ENCODE measurements around the gene RGS13. TPM values are rescaled to one million over a fixed set of nuclear protein-coding genes. Genes with fewer than 3 reads are reported as not detected.

RGS13 gene
- polyA plus RNA-seq (2012; ENCODE audit: insufficient read depth, insufficient read length, low read depth), result 0.32 TPM

GRCh38 chr1:192635939-192636338, at the start of gene RGS13:
Gene RGS13 (plus strand): TSS chr1:192636147. CDS start chr1:192644335, 8,188 bp downstream.
- peaks cover 14% of the 10 kb centered on the region for H3K4me1 ChIP-seq
- no peak for TF ChIP-seq CTCF (IDR thresholded peaks at IDR 0.05; ENCODE audit: low read depth, low read length)
- no peak for DNase-seq

GRCh38 chr1:192587386-192588266, 48.3 kb upstream of the RGS13 start:
- peaks cover 5% of the 10 kb centered on the region; the same call in 1 of the 2 replicates for H3K4me1 ChIP-seq
- no peak for TF ChIP-seq CTCF (IDR thresholded peaks at IDR 0.05; ENCODE audit: low read depth, low read length)
- DNase-seq, result no peak
- H3K36me3 ChIP-seq, result no peaks in the 10 kb centered on the region
- H3K9me3 ChIP-seq, result no peaks in the 10 kb centered on the region
- H3K27me3 ChIP-seq, result no peaks in the 10 kb centered on the region
- H3K4me3 ChIP-seq (ENCODE audit: low read depth, low read length), result no peak overlapping the region

More at GRCh38 chr1:192635939-192636338, at the start of gene RGS13:
- H3K36me3 ChIP-seq, result no peaks in the 10 kb centered on the region
- no peaks in the 10 kb centered on the region for H3K9me3 ChIP-seq
- H3K4me3 ChIP-seq (ENCODE audit: low read depth, low read length), result no peak within 1 kb of the TSS
- H3K27me3 ChIP-seq, result no peaks in the 10 kb centered on the region

GRCh38 chr1:192588546-192588945, 47.4 kb upstream of the RGS13 start:
- H3K4me1 ChIP-seq, result peaks cover 5% of the 10 kb centered on the region; the same call in 1 of the 2 replicates
- no peaks in the 10 kb centered on the region for H3K9me3 ChIP-seq
- no peak for TF ChIP-seq CTCF (IDR thresholded peaks at IDR 0.05; ENCODE audit: low read depth, low read length)
- no peaks in the 10 kb centered on the region for H3K36me3 ChIP-seq
- DNase-seq, result no peak
- H3K27me3 ChIP-seq, result no peaks in the 10 kb centered on the region
- H3K4me3 ChIP-seq (ENCODE audit: low read depth, low read length), result no peak overlapping the region

GRCh38 chr1:192589813-192590212, 46.1 kb upstream of the RGS13 start:
- DNase-seq, result no peak

GRCh38 chr1:192592517-192592916, 43.4 kb upstream of the RGS13 start:
- no peaks in the 10 kb centered on the region for H3K27me3 ChIP-seq
- H3K4me3 ChIP-seq (ENCODE audit: low read depth, low read length), result no peak overlapping the region
- H3K4me1 ChIP-seq, result peaks cover 5% of the 10 kb centered on the region; the same call in 1 of the 2 replicates
- H3K9me3 ChIP-seq, result no peaks in the 10 kb centered on the region
- no peak for DNase-seq
- TF ChIP-seq CTCF (IDR thresholded peaks at IDR 0.05; ENCODE audit: low read depth, low read length), result no peak
- H3K36me3 ChIP-seq, result no peaks in the 10 kb centered on the region

More at GRCh38 chr1:192589813-192590212, 46.1 kb upstream of the RGS13 start:
- H3K9me3 ChIP-seq, result no peaks in the 10 kb centered on the region
- H3K36me3 ChIP-seq, result no peaks in the 10 kb centered on the region
- peaks cover 5% of the 10 kb centered on the region; the same call in 1 of the 2 replicates for H3K4me1 ChIP-seq
- H3K27me3 ChIP-seq, result no peaks in the 10 kb centered on the region
- no peak for TF ChIP-seq CTCF (IDR thresholded peaks at IDR 0.05; ENCODE audit: low read depth, low read length)
- no peak overlapping the region for H3K4me3 ChIP-seq (ENCODE audit: low read depth, low read length)

Data from BE2C (cell line).